ENCODE measurements around the gene TSTD1.
"Not testable (repeated sequence)": the region's sequence is repeated elsewhere in the genome, so short reads cannot be mapped to it uniquely, and the experiment has no call there.

TSTD1 gene

GRCh38 chr1:161006563-161006962 lies 32.2 kb downstream of the TSTD1 start:
- DNase-seq = no peak

- no peak for DNase-seq
Measured at GRCh38 chr1:161001525-161001924, 37.2 kb downstream of the TSTD1 start.

GRCh38 chr1:161000736-161001480 lies 37.9 kb downstream of the TSTD1 start:
- DNase-seq = no peak

- DNase-seq = no peak
Measured at GRCh38 chr1:160999376-160999775, 39.4 kb downstream of the TSTD1 start.

GRCh38 chr1:160997323-160998038 lies 41.3 kb downstream of the TSTD1 start:
- DNase-seq = no peak

- DNase-seq = no peak
Measured at GRCh38 chr1:160996178-160996577, 42.6 kb downstream of the TSTD1 start.

- no peak for DNase-seq
Measured at GRCh38 chr1:160993544-160994193, 45.1 kb downstream of the TSTD1 start.

GRCh38 chr1:160992036-160992435 lies 46.7 kb downstream of the TSTD1 start:
- not testable (repeated sequence) for DNase-seq
